ENCODE measurements around the gene ZPLD1.

- TF ChIP-seq POLR2AphosphoS5 (IDR thresholded peaks at IDR 0.05) (no peak), POLR2A (IDR thresholded peaks at IDR 0.05) (no peak)
Observed at GRCh38 chr3:102415553-102415952, 19.3 kb upstream of the ZPLD1 start.

Measured in prostate gland (tissue), 1 donor.